GM21423 (cell line): ENCODE data around the gene GLYAT.

Experiments
- ATAC-seq: cut with Tn5 transposase; IDR thresholded peaks from one replicate; pipeline ENCODE4 v1.9.1; 2021; ENCODE audit warnings: mild to moderate bottlenecking, moderate library complexity; ENCODE audit not compliant: unreplicated experiment

The GLYAT gene, protein sequence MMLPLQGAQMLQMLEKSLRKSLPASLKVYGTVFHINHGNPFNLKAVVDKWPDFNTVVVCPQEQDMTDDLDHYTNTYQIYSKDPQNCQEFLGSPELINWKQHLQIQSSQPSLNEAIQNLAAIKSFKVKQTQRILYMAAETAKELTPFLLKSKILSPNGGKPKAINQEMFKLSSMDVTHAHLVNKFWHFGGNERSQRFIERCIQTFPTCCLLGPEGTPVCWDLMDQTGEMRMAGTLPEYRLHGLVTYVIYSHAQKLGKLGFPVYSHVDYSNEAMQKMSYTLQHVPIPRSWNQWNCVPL

DNA sequence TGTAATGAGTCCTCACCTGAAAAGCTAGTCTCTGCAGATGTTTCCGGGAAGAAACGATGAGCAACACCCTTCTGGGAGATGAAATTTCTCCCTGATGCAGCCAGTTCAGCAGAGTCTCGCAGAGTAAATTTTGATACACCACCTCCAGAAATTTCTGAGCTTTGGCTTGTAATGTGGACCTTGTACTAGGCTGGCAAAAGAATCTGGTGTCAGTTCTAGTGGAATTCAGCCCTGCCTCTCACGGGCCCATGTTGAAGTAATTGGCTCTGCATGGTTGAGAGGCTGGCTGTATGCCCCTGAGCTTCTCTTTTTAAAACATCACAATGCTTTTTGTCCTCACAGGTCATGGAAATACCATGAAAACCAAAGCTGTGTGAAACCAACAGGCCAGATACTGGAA lies at the start of gene GLYAT:
TSS of gene GLYAT (minus strand) at position 125 of the 400 bp plus-strand sequence. CDS start 7,447 bp downstream, outside the sequence.
- no peak for ATAC-seq

- no peak for ATAC-seq
Measured at GRCh38 chr11:58781345-58781744, 49.6 kb upstream of the GLYAT start.

- ATAC-seq = no peak
Measured at GRCh38 chr11:58780578-58780977, 48.8 kb upstream of the GLYAT start.

DNA sequence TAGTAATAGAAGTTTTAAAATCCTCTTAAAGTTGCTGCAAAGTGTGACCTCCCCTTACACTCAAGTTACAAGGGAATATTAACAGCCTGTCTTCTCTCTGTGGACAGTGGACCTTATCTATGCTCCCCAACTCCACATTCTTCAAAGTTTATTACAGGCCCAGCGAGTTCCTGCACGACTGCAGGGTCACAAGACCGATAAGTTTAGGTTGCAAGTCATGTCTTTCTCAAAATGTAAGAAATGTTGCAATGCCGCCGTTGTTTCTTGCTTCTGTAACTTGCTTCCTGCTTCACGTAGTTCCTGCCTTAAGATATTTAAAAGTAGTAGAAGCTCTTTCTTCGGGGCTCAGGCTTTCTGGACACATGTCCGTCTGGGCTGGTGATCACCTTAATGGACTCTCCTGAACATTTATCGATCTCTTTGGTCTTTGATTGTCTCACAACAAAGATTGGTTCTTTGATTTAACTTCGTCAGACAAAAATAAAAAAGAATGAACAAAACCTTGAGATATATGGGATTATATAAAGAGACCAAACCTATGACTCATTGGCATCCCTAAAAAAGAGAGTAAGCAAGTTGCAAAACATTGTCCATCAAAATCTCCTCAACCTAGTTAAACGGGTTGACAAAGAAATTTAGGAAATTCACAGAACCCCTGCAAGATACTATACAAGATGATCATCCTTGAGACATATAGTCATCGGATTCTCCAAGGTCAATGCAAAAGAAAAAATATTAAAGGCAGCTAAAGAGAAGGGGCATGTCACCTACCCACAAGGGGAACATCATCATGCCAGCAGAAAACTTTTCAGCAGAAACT lies 45.4 kb upstream of the GLYAT start:
- ATAC-seq = no peak

GRCh38 chr11:58775066-58775708 lies 43.4 kb upstream of the GLYAT start:
- no peak for ATAC-seq

DNA sequence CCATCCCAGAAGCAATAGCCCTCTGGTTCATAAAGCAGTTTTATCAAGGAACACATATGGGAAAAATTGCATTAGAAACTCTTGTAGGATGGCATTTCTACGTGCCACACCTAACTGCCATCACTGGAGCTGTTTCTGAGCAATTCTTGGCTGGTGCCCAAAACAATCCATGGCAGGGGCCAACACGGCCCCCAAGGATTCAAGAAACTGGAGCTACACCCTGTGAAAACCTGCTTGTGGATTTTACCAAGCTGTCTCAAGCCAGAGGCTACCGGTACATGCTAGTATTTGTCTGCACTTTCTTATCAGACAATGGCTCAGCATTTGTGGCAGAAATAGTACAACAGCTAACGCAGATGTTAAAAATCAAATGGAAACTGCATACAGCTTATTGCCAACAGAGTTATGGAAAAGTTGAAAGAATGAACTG lies 42.4 kb upstream of the GLYAT start:
- no peak for ATAC-seq

DNA sequence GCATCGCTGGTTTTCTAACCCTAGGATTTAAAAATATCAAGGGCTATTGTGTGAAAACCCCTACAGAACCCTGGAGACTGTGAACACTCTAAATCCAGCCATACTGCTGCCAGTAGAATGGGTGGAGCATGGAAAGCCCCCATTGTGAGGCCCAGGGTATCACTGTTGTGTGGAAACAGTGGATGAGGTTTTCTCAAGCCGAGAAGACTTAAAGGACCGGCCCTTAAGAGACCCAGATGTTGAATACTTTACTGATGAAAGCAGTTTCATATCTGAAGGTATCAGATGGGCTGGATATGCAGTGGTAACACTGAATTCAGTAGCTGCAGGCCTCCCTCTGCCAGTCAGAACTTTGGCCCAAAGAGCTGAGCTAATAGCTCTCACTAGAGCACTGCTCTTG lies 41.6 kb upstream of the GLYAT start:
- no peak for ATAC-seq

GRCh38 chr11:58772329-58773285 lies 40.9 kb upstream of the GLYAT start:
- no peak for ATAC-seq

GRCh38 chr11:58771458-58771855 lies 39.7 kb upstream of the GLYAT start:
- ATAC-seq = no peak

DNA sequence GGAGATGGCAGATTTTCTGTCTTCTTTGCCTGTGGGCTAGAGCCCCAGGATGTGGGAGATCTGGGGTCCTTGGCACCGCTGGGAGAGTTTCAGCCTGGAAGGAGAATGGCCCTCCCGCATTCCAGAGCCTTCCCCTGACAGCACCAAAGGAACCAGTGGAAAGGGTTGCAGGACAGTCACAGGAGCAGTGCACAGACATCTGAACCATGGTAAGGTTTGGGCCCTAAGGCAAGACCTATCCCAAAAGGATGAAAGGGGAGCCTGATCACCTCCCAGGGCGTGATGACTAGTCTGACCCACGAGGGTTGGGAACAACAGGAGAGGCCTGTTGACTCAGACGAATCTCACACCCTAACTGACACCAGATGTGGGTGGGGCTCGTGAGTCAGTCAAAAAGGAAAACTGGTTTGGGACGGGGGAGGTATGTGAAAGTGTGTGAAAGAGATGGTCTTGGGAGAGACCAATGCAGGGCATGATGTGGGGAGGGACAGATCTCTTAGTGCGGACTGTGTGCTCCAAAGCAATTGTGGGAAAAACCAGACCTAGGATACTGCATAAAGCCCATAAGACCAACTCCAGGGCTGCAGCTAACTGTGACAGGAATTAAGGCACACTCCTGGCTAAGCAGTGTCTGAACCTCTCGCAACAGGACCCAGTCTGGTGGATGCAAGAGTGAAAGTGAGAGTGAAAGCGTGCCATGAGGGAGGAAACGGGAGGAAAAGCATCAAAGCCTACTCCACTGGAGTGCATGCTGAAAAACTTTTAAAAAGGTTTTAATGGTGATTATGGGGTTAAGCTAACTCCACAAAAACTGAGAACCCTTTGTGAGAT lies 39.1 kb upstream of the GLYAT start:
- ATAC-seq = no peak

DNA sequence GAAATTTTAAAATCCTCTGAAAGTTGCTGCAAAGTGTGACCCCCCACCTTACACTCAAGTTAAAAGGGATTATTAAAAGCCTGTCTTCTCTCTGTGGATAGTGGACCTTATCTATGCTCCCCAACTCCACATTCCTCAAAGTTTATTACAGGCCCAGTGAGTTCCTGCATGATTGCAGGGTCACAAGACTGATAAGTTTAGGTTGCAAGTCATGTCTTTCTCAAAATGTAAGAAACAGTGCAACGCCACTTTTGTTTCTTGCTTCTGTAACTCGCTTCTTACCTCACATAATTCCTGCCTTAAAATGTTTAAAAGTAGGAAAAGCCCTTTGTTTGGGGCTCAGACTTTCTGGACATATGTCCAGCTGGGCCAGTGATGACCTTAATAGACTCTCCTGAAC lies 38.4 kb upstream of the GLYAT start:
- no peak for ATAC-seq

GRCh38 chr11:58769308-58769707 lies 37.6 kb upstream of the GLYAT start:
- no peak for ATAC-seq

- no peak for ATAC-seq
Measured at GRCh38 chr11:58768137-58768536, 36.4 kb upstream of the GLYAT start.

DNA sequence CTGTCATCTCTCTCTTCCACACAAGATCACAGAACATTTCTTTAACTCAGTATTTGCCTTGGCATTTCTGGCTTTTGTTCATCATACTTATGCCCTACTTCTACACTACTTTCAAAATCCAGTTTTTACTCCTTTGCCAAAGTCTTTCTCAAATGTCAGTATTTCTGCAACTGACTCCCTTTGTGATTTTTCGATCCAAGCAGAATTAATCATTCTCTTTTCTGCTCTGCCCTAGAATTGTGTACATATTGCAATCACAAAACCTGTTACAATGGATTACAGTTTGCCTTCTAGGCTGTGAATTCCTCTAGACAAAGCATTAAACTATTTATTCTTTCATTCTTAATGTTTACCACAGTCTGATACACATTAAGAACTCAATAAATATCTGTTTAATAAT lies 33.3 kb upstream of the GLYAT start:
- ATAC-seq = no peak

DNA sequence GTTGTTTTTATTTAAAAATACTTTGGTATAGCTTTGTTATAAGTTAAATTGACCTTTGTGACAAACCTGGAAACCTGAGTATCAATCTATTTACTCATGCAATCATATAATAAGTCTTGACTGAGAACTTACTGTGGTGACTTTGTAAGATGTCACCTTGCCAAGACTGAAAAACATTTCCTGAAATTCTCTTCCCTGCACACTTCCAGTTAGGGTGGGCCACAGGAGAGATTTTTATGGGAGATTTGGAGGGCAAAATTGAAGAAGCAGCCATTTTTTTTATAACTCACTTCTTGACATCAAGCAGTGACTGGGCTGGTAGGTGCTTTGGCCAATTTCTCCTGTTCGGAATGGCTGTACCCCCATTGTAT lies 31.4 kb upstream of the GLYAT start:
- no peak for ATAC-seq

GRCh38 chr11:58762284-58763119 lies 30.8 kb upstream of the GLYAT start:
- no peak for ATAC-seq

DNA sequence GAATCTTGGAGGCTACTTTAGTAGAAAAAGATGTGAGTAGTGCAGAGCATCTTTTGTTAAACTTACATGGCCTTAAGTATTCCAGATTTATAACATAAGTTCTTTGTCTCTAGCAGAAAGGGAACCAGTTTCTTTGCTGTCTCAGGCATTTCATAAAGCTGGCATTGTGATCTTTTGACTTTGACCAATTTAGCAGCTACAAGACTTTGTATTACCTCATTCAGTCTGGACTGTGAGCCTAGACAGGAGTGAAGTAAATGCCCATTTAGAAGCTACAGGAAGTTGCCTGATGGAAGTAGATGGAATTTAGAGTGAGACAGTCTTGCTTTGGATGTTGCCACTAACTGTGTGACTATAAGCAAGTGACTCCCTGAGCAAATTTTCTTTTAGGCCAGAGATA lies 25.7 kb upstream of the GLYAT start:
- ATAC-seq = no peak

DNA sequence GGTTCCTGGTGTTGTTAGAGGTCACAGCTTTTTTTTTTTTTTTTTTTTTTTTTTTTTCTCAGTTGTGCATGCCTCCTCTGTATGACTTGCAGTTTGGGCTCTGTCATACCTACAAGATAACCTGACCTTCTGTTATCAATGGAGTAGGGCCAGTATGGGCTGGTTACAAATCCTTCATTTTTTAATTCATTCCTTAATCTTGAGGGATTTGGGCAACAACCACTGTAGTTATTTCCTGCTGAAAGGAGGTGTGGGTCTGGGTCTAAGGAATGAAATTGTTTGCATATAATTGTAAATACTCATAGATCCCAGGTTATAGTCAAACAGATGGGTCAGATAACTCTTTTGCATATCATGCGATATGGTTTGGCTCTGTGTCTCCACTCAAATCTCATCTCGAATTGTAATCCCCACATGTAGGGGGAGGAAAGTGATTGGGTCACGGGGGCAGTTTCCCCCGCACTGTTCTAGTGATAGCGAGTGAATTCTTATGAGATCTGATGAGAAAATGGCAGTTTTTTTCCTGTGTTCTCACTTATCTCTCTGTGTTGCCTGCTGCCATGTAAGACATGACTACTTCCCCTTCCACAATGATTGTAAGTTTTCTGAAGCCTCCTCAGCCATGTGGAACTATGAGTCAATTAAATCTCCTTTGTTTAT lies 14.1 kb upstream of the GLYAT start:
- no peak for ATAC-seq
